ENCODE data around the gene CEMIP2.

The CEMIP2 gene

DNA sequence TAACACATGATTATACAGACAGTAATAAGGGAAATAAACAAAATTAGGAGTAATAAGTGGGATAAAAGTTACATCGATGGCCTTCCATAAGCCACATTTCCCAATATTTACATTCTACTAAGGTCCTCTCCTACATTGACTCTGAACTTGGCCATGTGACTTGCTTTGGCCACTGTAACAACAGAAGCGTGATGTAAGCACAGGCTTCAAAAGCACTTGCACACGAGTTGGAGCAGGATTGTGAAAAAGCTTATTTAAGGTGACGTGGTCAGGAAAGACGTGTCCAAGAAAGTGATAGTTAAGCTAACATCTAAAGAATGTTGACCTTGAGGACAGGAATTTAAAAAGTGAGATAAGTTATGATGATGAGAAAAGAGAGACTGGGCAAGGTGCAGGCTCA is 9.8 kb upstream of the CEMIP2 start:
- TF ChIP-seq GABPA (IDR thresholded peaks at IDR 0.05; ENCODE audit: low read depth) (no peak), SPI1 (IDR thresholded peaks at IDR 0.05; ENCODE audit: borderline replicate concordance, low read depth) (no peak), POLR2AphosphoS5 (IDR thresholded peaks at IDR 0.05; ENCODE audit: low read depth) (no peak)
- TF ChIP-seq, protein P1, sequence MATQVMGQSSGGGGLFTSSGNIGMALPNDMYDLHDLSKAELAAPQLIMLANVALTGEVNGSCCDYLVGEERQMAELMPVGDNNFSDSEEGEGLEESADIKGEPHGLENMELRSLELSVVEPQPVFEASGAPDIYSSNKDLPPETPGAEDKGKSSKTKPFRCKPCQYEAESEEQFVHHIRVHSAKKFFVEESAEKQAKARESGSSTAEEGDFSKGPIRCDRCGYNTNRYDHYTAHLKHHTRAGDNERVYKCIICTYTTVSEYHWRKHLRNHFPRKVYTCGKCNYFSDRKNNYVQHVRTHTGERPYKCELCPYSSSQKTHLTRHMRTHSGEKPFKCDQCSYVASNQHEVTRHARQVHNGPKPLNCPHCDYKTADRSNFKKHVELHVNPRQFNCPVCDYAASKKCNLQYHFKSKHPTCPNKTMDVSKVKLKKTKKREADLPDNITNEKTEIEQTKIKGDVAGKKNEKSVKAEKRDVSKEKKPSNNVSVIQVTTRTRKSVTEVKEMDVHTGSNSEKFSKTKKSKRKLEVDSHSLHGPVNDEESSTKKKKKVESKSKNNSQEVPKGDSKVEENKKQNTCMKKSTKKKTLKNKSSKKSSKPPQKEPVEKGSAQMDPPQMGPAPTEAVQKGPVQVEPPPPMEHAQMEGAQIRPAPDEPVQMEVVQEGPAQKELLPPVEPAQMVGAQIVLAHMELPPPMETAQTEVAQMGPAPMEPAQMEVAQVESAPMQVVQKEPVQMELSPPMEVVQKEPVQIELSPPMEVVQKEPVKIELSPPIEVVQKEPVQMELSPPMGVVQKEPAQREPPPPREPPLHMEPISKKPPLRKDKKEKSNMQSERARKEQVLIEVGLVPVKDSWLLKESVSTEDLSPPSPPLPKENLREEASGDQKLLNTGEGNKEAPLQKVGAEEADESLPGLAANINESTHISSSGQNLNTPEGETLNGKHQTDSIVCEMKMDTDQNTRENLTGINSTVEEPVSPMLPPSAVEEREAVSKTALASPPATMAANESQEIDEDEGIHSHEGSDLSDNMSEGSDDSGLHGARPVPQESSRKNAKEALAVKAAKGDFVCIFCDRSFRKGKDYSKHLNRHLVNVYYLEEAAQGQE (IDR thresholded peaks at IDR 0.05; ENCODE audit: insufficient replicate concordance, low read depth), result no peak
- TF ChIP-seq, protein P2, sequence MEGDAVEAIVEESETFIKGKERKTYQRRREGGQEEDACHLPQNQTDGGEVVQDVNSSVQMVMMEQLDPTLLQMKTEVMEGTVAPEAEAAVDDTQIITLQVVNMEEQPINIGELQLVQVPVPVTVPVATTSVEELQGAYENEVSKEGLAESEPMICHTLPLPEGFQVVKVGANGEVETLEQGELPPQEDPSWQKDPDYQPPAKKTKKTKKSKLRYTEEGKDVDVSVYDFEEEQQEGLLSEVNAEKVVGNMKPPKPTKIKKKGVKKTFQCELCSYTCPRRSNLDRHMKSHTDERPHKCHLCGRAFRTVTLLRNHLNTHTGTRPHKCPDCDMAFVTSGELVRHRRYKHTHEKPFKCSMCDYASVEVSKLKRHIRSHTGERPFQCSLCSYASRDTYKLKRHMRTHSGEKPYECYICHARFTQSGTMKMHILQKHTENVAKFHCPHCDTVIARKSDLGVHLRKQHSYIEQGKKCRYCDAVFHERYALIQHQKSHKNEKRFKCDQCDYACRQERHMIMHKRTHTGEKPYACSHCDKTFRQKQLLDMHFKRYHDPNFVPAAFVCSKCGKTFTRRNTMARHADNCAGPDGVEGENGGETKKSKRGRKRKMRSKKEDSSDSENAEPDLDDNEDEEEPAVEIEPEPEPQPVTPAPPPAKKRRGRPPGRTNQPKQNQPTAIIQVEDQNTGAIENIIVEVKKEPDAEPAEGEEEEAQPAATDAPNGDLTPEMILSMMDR (IDR thresholded peaks at IDR 0.05; ENCODE audit: insufficient read depth, low read length), result no peak
- no peaks in the 10 kb centered on the region for H3K27me3 ChIP-seq (ENCODE audit: insufficient read depth, poor library complexity, severe bottlenecking)

DNA sequence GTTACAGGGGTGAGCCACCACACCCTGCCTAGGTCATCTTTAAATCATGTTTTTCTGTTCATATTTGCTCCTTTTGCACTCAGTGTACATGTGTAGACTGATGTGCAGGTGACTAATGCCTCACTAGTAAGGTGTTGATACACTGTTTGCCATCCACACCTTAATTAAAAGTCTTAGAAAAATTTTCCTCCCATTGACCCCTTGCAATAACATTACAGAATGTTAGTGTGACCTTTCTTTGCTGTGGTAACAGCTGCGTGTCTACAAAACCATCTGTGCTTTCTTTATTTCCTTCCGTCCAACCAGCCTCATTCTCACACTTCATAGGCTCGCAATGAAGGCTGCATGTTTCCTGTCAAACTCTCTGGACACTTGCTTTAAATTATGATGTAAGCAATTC is 6.6 kb upstream of the CEMIP2 start:
- Histone ChIP-seq H3K27me3 (ENCODE audit: insufficient read depth, poor library complexity, severe bottlenecking) (no peaks in the 10 kb centered on the region), H3K27ac (replicated peaks) (no peak overlapping the region), H3K4me3 (replicated peaks; ENCODE audit: insufficient read depth, low read length) (no peak overlapping the region)
- TF ChIP-seq, protein P2 (IDR thresholded peaks at IDR 0.05; ENCODE audit: insufficient read depth, low read length), result no peak
- TF ChIP-seq, protein P1 (IDR thresholded peaks at IDR 0.05; ENCODE audit: insufficient replicate concordance, low read depth), result no peak
- TF ChIP-seq GABPA (IDR thresholded peaks at IDR 0.05; ENCODE audit: low read depth) (no peak), SPI1 (IDR thresholded peaks at IDR 0.05; ENCODE audit: borderline replicate concordance, low read depth) (no peak), POLR2AphosphoS5 (IDR thresholded peaks at IDR 0.05; ENCODE audit: low read depth) (no peak)
- no peak for DNase-seq (ENCODE audit: low read depth in 1 of 2, low spot score in 1 of 2)

More for the DNA sequence above, 9.8 kb upstream of the CEMIP2 start:
- no peak overlapping the region for H3K27ac ChIP-seq (replicated peaks)
- DNase-seq (ENCODE audit: low read depth in 1 of 2, low spot score in 1 of 2), result no peak
- no peak overlapping the region for H3K4me3 ChIP-seq (replicated peaks; ENCODE audit: insufficient read depth, low read length)

DNA sequence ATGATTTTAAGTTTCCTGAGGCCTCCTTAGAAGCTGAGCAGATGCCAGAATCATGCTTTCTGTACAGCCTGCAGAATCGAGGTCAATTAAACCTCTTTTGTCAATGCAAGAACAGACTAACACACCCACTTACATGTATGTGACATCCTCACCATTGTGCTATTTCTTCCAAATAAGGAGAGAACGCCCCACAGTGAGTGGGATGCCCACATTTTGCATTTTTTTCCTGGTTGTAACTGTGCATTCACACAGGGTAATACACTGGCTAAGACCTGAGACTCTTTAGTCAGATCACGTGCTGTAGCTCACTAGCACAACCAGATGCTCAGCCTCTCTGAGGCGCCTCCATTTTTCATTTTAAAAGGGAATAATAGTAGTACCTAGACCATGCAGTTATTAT is 4.4 kb upstream of the CEMIP2 start:
- DNase-seq (ENCODE audit: low read depth in 1 of 2, low spot score in 1 of 2), result no peak
- H3K27ac ChIP-seq (replicated peaks), result no peak overlapping the region
- peaks cover 5% of the 10 kb centered on the region for H3K27me3 ChIP-seq (ENCODE audit: insufficient read depth, poor library complexity, severe bottlenecking)
- H3K4me3 ChIP-seq (replicated peaks; ENCODE audit: insufficient read depth, low read length), result no peak overlapping the region
- no peak for TF ChIP-seq POLR2AphosphoS5 (IDR thresholded peaks at IDR 0.05; ENCODE audit: low read depth)
- TF ChIP-seq, protein P1 (IDR thresholded peaks at IDR 0.05; ENCODE audit: insufficient replicate concordance, low read depth), result no peak
- no peak for TF ChIP-seq GABPA (IDR thresholded peaks at IDR 0.05; ENCODE audit: low read depth)
- TF ChIP-seq, protein P2 (IDR thresholded peaks at IDR 0.05; ENCODE audit: insufficient read depth, low read length), result no peak
- TF ChIP-seq SPI1 (IDR thresholded peaks at IDR 0.05; ENCODE audit: borderline replicate concordance, low read depth), result no peak

Measured in HL-60 (cell line).